OCI-LY7 (cell line): ENCODE measurements around the gene TNS1. TPM values are rescaled to one million over a fixed set of nuclear protein-coding genes. Genes with fewer than 3 reads are reported as not detected.

ENCODE experiments used
- BruUV-seq: library from RNA; stranded (reverse); fragments of 400-500 nt; replicated peaks from 2 replicates; lab custom pipeline; 2021; lab: Mats Ljungman, UMichigan
- CTCF ChIA-PET: fragments of 300-600 bp; sonication (Branson Sonifier 250); formaldehyde crosslinking; loops from one replicate; lab custom pipeline; 2022; ENCODE audit warnings: antibody characterized with exemption; ENCODE audit not compliant: unreplicated experiment; lab: Charles Lee
- POLR2A ChIA-PET: fragments of 300-600 bp; sonication (Branson Sonifier 250); formaldehyde crosslinking; loops from one replicate; lab custom pipeline; 2022; ENCODE audit warnings: antibody characterized with exemption; lab: Charles Lee
- DNase-seq: peaks from one replicate; pipeline ENCODE4 v3.0.0-alpha.2; 2015; ENCODE audit warnings: low spot score
- H2AFZ ChIP-seq: fragments of 200-600 bp; sonication (generic), shearing (Covaris generic); 2 replicates; pipeline ENCODE4 v1.6.1; 2014; ENCODE audit warnings: mild to moderate bottlenecking, antibody characterized with exemption, low read length, moderate library complexity
- H3K27ac ChIP-seq: fragments of 200-600 bp; sonication (generic); 2 replicates; pipeline ENCODE4 v1.5.1; 2014; ENCODE audit warnings: mixed run types, low read depth, mild to moderate bottlenecking, moderate library complexity, low read length, inconsistent platforms; ENCODE audit not compliant: poor library complexity, severe bottlenecking
- H3K36me3 ChIP-seq: fragments of 200-600 bp; sonication (generic); 2 replicates; pipeline ENCODE4 v1.6.1; 2014; ENCODE audit warnings: mild to moderate bottlenecking, antibody characterized with exemption, low read length, moderate library complexity, mixed read lengths; ENCODE audit not compliant: insufficient read depth
- H3K4me1 ChIP-seq: fragments of 200-600 bp; sonication (generic); 2 replicates; pipeline ENCODE4 v1.5.1; 2014; ENCODE audit warnings: mild to moderate bottlenecking, low read length; ENCODE audit not compliant: insufficient read depth, poor library complexity, severe bottlenecking
- H3K4me2 ChIP-seq: fragments of 200-600 bp; sonication (generic); 2 replicates; pipeline ENCODE4 v1.6.1; 2014; ENCODE audit warnings: mild to moderate bottlenecking, low read length
- H3K4me3 ChIP-seq: fragments of 200-600 bp; sonication (generic); 2 replicates; pipeline ENCODE4 v1.5.1; 2014; ENCODE audit warnings: mild to moderate bottlenecking, low read depth, low read length; ENCODE audit not compliant: poor library complexity, severe bottlenecking
- H3K79me2 ChIP-seq: fragments of 200-600 bp; sonication (generic); 2 replicates; pipeline ENCODE4 v1.6.1; 2016; ENCODE audit warnings: low read depth, mild to moderate bottlenecking, low read length, moderate library complexity, mixed read lengths; ENCODE audit not compliant: insufficient read depth
- H3K9me2 ChIP-seq: fragments of 200-600 bp; sonication (generic); 2 replicates; pipeline ENCODE4 v1.6.1; 2016; ENCODE audit warnings: mild to moderate bottlenecking, low read length, mixed read lengths; ENCODE audit not compliant: insufficient read depth
- H3K9me3 ChIP-seq: fragments of 200-600 bp; sonication (generic); 2 replicates; pipeline ENCODE4 v1.6.1; 2014; ENCODE audit warnings: mild to moderate bottlenecking, mixed run types, low read length, mixed read lengths
- H4K20me1 ChIP-seq: fragments of 200-600 bp; sonication (generic); 2 replicates; pipeline ENCODE4 v1.6.1; 2014; ENCODE audit warnings: mild to moderate bottlenecking, antibody characterized with exemption, low read length, moderate library complexity, mixed read lengths; ENCODE audit not compliant: insufficient read depth
- CTCF ChIP-seq: fragments of 200-600 bp; sonication (generic); conservative IDR thresholded peaks from 2 replicates; pipeline ENCODE4 v1.5.1; 2014; ENCODE audit warnings: mild to moderate bottlenecking, antibody characterized with exemption, low read length, moderate library complexity, mixed read lengths
- EZH2phosphoT487 ChIP-seq: fragments of 200-600 bp; sonication (generic); IDR thresholded peaks from 2 replicates; pipeline ENCODE4 v1.6.1; 2018; ENCODE audit warnings: low read depth, borderline replicate concordance, mild to moderate bottlenecking, mixed run types, antibody characterized with exemption, low read length, moderate library complexity, mixed read lengths
- intact Hi-C: fragments of 100-400 bp; cut with micrococcal nuclease; formaldehyde crosslinking; loops from one replicate; pipeline ENCODE4 v1.10.0; 2022; ENCODE audit not compliant: unreplicated experiment
- total RNA-seq, 2 experiments: library from RNA; depleted of rRNA in 1 of 2; stranded (reverse); fragments of >200 nt in 1 of 2; shearing (Covaris generic) in 1 of 2; gene quantifications; 2 replicates each; pipeline ENCODE4 v1.2.3, GENCODE V29; 2014 to 2022

Gene TNS1
- total RNA-seq, 2 experiments from 2014 or later = not detected

- no peak overlapping the region for H3K4me3 ChIP-seq
- H3K27ac ChIP-seq = no peak overlapping the region
- TF ChIP-seq CTCF (no peak), EZH2phosphoT487 (no peak)
- no peaks in the 10 kb centered on the region for H3K79me2 ChIP-seq
- no peaks in the 10 kb centered on the region for H3K4me1 ChIP-seq
- H2AFZ ChIP-seq = no peak overlapping the region
- H3K9me3 ChIP-seq = no peaks in the 10 kb centered on the region
- DNase-seq = no peak
- H3K4me2 ChIP-seq = no peak overlapping the region
- no TSS peak for BruUV-seq
- ChIA-PET POLR2A (no interaction called here), CTCF (no interaction called here)
- H4K20me1 ChIP-seq = no peaks in the 10 kb centered on the region
- intact Hi-C loops = no loop called here
- H3K36me3 ChIP-seq = no peaks in the 10 kb centered on the region
- no peaks in the 10 kb centered on the region for H3K9me2 ChIP-seq
These were observed 53.3 kb downstream of the TNS1 start for GRCh38 chr2:217949447-217949846.

GRCh38 chr2:217948897-217949296, 53.9 kb downstream of the TNS1 start:
- POLR2A ChIA-PET = interaction anchor here (0.7 kb wide), 1 partner anchor 39 kb away, joined by 5 read pairs; no protein-coding TSS in a partner anchor
- BruUV-seq = no TSS peak
- H3K4me1 ChIP-seq = no peaks in the 10 kb centered on the region
- CTCF ChIA-PET = no interaction called here
- TF ChIP-seq EZH2phosphoT487 (no peak), CTCF (no peak)
- H3K9me2 ChIP-seq = no peaks in the 10 kb centered on the region
- H3K4me2 ChIP-seq = no peak overlapping the region
- DNase-seq = no peak
- H3K36me3 ChIP-seq = no peaks in the 10 kb centered on the region
- intact Hi-C loops = no loop called here
- no peaks in the 10 kb centered on the region for H4K20me1 ChIP-seq
- H3K4me3 ChIP-seq = no peak overlapping the region
- no peak overlapping the region for H3K27ac ChIP-seq
- no peak overlapping the region for H2AFZ ChIP-seq
- no peaks in the 10 kb centered on the region for H3K9me3 ChIP-seq
- H3K79me2 ChIP-seq = no peaks in the 10 kb centered on the region

GRCh38 chr2:217948351-217948791, 54.4 kb downstream of the TNS1 start:
- Histone ChIP-seq H3K27ac (no peak overlapping the region), H4K20me1 (no peaks in the 10 kb centered on the region), H3K4me3 (no peak overlapping the region), H2AFZ (no peak overlapping the region), H3K36me3 (no peaks in the 10 kb centered on the region), H3K9me2 (no peaks in the 10 kb centered on the region), H3K9me3 (no peaks in the 10 kb centered on the region), H3K4me2 (no peak overlapping the region), H3K79me2 (no peaks in the 10 kb centered on the region), H3K4me1 (no peaks in the 10 kb centered on the region)
- TF ChIP-seq CTCF = no peak
- TF ChIP-seq EZH2phosphoT487 = no peak
- intact Hi-C loops = no loop called here
- CTCF ChIA-PET = no interaction called here
- BruUV-seq = no TSS peak
- POLR2A ChIA-PET = interaction anchor here (0.7 kb wide), 1 partner anchor 38 kb away, joined by 5 read pairs; no protein-coding TSS in a partner anchor
- no peak for DNase-seq
